NCI-H524 (cell line): ENCODE data around the gene RPAP2.
"Not testable (repeated sequence)": the region's sequence is repeated elsewhere in the genome, so short reads cannot be mapped to it uniquely, and the experiment has no call there.

ENCODE experiments used
- DNase-seq, 2 experiments: peaks; one replicate each; lab custom pipeline; 2025; lab: John Stamatoyannopoulos, UW

RPAP2 gene

GRCh38 chr1:92323473-92324453 lies 24.9 kb downstream of the RPAP2 start:
- no peak for DNase-seq

DNA sequence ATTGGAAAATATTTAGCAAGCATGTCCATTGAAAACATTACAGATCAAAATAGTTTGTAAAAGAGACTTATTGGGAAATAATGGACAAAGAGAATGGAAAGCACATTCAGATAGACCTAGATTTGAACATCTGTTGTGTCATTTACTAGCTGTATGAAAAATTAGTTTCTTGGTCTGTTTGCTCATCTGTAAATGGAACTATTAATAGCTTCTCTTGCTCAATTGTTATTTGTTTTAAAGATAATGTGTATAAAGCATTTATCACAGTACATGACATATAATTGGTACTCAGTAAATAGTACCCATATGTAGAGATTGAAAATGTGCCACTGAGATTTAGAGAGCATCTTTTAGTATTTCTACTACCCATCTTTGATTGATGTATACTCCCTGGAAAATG lies 25.9 kb downstream of the RPAP2 start:
- no peak for DNase-seq

- no peak for DNase-seq
Observed at GRCh38 chr1:92326681-92327080, 27.8 kb downstream of the RPAP2 start.

DNA sequence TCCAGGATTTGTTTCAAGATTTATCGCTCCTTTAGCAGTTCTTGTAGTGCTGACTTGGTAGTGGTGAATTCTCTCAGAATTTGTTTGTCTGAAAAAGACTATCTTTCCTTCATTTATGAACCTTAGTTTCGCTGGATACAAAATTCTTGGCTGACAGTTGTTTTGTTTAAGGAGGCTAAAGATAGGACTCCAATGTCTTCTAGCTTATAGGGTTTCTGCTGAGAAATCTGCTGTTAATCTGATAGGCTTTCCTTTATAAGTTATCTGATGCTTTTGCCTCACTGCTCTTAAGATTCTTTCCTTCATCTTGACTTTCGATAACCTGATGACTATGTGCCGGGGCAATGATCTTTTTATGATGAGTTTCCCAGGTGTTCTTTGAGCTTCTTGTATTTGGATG lies 28.9 kb downstream of the RPAP2 start:
- DNase-seq: no peak

DNA sequence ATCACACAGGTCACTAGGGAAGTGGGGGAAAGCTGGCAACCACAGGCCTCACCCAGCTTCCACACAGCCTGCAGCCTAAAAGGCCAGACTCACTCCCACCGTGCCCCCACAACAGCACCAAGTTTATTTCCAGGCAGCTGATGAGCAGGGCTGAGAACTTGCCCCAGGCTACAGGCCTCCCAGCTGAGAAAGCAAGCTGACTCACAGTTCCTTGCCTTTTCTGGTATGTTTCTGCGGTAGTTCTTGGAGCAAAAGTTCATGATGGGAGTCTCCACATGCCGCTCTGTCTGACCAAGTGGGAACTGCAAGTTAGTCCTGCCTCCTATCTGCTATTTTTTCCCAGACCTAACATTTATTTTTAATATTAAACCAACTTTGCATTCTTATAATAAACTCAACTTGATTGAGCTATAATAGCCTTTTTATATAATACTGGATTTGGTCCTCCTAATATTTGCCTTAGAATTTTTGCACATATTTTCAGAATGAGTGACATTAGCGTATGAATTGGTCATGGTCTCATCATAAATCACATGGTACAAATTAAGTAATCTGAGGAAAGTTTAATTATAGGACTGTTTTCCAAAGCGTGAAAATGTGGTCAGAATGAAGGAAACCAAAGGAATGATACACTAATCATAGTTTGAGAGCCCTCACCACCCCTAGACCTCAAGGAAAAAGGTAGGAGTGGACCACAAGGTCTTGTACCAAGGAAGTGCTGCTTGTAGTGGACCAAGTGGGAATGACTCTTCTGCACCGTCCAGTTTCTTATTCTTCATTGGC lies 30.7 kb downstream of the RPAP2 start:
- no peak for DNase-seq

DNA sequence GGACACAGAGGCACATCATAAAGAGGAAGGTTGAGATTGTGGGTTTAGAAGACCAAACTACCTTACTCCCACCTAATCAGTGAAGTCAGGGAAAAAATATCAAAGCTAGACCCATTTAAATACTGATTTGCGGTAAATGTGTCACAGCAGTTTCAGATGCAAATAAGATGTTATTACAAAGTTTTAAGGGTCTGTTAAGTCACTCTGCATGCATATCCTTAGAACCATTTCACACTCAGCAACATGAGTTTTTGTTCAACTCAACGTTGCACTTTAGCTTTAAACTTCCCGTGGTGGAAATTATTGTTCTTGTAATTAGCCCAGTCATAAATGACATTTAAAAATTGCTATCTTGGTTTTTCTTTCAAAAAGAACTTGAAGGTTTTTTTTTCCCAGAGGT lies 34.8 kb downstream of the RPAP2 start:
- no peak for DNase-seq

DNA sequence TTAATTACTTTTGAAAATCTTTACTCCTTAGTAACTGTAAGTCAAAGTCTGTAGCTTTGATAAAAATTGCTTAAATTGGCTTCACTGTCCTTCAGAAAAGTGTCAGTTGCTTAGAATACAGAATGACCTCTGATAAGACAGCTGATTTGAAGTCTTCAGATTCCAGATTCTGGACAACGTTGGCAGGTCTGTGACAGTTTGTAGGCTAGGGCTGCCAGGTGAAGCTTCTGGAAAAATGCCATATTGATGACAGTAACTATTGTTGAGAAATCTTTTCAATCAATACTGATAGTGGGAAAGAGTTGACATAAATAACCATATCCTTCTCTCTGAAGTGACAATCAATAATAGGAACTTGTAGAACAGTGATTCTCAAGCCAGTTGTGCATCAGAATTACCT lies 41.3 kb downstream of the RPAP2 start:
- DNase-seq: no peak

GRCh38 chr1:92342401-92342800 lies 43.5 kb downstream of the RPAP2 start:
- DNase-seq: no peak

GRCh38 chr1:92343061-92343460 lies 44.2 kb downstream of the RPAP2 start:
- DNase-seq: no peak

- DNase-seq: no peak
Observed at GRCh38 chr1:92346866-92347640, 48.2 kb downstream of the RPAP2 start.

GRCh38 chr1:92352856-92353255 lies 54.0 kb downstream of the RPAP2 start:
- DNase-seq: no peak

DNA sequence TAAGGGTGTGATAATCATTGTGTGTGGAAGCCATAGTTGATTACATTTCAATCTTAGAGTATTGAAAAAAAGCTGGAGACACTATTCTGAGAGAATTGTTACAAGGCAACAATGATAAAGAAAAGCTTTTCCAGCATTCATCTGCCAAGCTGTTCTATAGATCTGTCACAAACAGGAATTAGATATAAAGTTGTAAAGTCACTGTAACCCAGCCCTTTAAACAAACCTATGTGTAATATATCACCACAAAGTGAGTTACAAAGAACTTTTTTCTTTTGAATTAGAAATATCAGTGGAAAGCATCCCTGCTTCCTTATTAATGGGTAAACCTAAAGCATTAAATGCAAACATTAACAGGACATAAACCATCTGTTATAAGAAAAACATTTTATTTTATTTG lies 55.4 kb downstream of the RPAP2 start:
- no peak for DNase-seq

GRCh38 chr1:92356956-92357355 lies 58.1 kb downstream of the RPAP2 start:
- no peak for DNase-seq

DNA sequence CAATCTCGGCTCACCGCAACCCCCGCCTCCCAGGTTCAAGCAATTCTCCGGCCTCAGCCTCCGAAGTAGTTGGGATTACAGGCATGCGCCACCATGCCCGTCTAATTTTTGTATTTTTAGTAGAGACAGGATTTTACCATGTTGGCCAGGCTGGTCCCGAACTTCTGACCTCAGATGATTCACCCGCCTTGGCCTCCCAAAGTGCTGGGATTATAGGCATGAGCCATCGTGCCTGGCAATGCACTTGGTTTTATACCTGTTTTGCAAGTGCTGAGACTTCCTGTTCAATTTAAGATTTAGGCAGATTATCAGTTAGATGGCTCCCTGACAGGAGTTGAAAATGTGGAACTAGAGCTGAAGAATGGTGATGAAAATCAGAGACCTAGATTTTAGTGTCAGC lies 60.5 kb downstream of the RPAP2 start:
- not testable (repeated sequence) for DNase-seq

- DNase-seq: no peak
Observed at GRCh38 chr1:92359986-92360385, 61.1 kb downstream of the RPAP2 start.

- no peak for DNase-seq
Observed at GRCh38 chr1:92362970-92363369, 64.1 kb downstream of the RPAP2 start.

DNA sequence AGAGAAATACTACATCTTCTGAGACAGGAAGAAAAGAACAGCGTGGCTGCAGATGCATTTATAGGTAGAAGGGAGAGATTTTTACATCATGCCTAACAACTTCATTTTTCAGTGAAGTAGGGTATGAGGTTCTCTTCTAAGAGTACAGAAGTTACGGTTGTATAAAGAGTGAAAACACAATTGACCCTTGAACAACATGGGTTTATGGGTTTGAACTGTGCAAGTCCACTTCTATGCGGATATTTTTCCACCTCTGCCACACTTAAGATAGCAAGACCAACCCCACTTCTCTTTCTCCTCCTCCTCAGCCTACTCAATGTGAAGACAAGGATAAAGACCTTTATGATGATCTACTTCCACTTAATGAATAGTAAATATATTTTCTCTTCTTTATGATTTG lies 64.5 kb downstream of the RPAP2 start:
- DNase-seq: no peak

DNA sequence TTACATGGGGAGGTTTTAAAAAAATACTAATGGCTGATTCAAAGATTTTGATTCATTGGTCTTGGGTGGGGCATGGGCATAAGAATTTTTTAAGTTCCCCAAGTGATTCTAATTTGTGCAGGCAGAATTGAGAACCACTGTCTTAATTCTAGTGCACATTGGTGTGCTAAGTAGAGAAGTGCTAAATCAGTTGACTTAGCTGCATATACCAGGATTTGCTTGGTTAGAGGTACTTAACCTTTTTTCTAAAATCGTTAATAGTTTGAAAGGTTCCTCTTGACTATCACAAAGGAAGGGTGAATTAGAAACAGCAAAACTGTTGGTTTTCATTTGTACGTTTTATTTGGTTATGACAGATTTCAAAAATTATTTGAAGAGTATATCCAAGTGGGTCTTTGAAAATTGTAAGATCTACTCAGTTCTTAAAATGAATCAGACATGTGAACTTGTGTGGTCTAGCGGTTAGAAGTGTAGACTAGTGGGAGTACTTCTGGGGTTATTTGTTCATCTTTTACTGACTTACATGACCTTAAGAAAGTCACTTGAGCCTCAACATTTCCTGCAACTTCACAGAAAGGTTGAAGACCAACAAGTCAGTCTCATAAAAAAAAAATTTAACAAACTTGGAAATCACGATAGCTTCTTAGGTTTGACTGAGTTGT lies 66.7 kb downstream of the RPAP2 start:
- DNase-seq: no peak

GRCh38 chr1:92366040-92366395 lies 67.2 kb downstream of the RPAP2 start:
- no peak for DNase-seq

- DNase-seq: no peak
Observed at GRCh38 chr1:92367496-92367895, 68.6 kb downstream of the RPAP2 start.

GRCh38 chr1:92372164-92372563 lies 73.3 kb downstream of the RPAP2 start:
- no peak for DNase-seq

DNA sequence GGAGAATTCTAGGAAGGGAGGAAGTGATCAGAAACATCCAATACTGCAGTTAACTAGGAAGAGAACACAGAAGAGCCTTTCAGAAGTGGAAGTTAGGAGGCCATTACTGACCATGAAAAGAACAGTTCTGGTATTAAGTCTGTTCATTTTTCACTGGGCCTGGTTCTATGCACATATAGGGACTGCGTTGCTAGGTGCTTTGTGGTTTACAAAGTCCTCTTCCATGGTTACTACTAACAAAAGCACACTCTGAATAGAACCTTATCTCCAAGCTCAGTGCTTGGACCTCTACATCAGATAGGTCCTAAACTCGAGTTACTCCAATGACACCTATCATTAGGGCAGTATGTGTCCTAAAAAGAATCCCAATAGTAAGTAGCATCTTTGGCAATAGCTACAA lies 75.4 kb downstream of the RPAP2 start:
- DNase-seq: no peak
